Fibroblast of skin of left quadriceps (primary cell): Measurements from ENCODE around the gene AGAP1.
A peak's percentile ranks its signal among the peaks of the same experiment; 100 is the strongest.
"Not testable (repeated sequence)": the region's sequence is repeated elsewhere in the genome, so short reads cannot be mapped to it uniquely, and the experiment has no call there.

ENCODE experiments used
- DNase-seq, 2 experiments: peaks; one replicate each; pipeline ENCODE4 v3.0.0-alpha.2; 2013; ENCODE audit warnings: low read depth in 2 of 2

AGAP1 gene

DNA sequence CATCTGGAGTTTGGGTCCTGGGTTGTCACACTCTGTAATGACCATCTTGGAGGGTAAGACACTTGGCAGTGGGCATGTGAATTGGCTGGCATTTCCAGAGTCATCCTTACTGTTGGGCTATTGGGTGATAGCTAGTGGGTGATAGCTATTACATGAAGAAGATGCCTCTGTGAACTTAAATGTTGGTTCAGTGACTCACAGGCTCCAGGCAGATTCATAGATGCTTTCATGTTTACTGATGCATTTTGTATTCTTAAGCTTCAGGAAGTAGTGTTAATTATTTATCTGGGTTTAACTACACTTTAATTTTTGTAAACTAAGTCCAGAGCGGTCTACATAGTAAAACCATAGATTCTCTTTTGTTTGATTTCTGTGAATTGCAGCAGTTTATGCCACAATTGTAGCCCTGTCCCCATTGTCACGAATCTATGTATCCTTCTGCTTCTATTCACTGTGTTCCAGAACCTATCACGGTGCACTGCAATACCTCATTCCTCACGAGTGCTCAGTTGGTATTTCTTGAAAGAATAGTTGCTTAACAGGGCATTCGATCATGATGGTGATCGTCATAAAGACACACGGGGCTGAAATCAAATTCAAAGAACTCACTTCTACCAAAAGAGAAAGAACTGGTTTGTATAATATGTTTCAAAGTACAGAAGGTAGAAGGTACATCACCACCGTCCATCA, 594.7 kb downstream of the AGAP1 start:
- DNase-seq: no peak

GRCh38 chr2:236089271-236090026, 595.6 kb downstream of the AGAP1 start:
- peak; percentile 42 for DNase-seq

GRCh38 chr2:236090027-236090382, 596.2 kb downstream of the AGAP1 start:
- no peak for DNase-seq

DNA sequence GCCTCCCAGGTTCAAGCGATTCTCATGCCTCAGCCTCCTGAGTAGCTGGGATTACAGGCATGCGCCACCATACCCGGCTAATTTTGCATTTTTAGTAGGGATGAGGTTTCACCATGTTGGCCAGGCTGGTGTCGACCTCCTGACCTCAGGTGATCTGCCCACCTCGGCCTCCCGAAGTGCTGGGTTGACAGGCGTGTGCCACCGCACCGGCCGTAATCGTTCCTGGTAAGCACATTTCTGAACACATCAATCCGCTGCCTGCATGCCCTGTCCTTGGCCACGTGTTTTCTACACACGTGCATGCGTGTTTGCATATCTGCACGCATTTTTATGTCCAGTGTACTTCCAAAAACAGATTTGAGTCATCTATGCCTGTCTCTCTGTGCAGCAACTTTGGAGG, 597.0 kb downstream of the AGAP1 start:
- not testable (repeated sequence) for DNase-seq

DNA sequence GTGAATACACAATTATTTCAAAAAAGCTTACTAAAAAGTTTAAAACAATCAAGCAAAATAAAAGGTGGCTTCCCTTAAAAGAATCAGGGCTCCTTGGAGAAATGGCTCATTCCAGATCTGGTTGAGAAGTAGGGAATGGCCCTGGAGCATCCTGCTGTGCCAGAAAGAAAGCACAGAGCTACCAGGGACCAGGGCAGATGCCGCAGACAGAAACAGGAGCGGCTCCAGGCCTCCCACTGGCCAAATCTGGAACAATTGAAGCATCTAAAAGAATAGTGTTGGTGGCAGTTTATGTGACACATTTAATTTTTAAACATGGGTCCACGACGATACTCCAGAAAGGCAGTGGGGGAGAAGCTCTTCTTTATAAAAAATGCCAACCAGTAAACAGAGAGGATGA, 598.9 kb downstream of the AGAP1 start:
- DNase-seq: no peak

GRCh38 chr2:236093134-236093533, 599.3 kb downstream of the AGAP1 start:
- DNase-seq: no peak

- no peak for DNase-seq
Observed at GRCh38 chr2:236095504-236095903, 601.7 kb downstream of the AGAP1 start.

- no peak for DNase-seq
Observed at GRCh38 chr2:236101311-236101950, 607.6 kb downstream of the AGAP1 start.

- DNase-seq: no peak
Observed at GRCh38 chr2:236102971-236103370, 609.1 kb downstream of the AGAP1 start.

GRCh38 chr2:236103981-236104380, 610.1 kb downstream of the AGAP1 start:
- no peak for DNase-seq

- no peak for DNase-seq
Observed at GRCh38 chr2:236105955-236106607, 612.2 kb downstream of the AGAP1 start.

DNA sequence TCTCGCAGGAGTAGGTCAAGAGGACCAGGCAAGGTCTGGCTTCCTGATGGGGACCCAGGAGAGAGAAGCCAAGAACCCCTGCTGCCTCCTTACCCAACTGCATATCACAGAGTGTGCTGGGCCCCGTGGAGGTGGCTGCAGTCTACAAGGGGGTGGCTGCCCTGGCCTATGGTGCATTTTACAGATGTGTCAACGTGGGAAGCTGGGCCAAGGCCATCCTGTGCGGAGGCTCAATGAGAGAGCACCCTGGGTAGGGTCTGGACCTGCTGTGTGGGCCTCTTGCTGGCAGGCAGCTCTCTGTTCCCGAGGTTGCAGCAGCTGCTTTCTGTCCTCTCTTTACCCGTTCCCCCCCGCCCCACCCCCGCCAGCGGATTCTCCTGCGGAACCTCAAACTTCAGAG, 612.9 kb downstream of the AGAP1 start:
- no peak for DNase-seq

DNA sequence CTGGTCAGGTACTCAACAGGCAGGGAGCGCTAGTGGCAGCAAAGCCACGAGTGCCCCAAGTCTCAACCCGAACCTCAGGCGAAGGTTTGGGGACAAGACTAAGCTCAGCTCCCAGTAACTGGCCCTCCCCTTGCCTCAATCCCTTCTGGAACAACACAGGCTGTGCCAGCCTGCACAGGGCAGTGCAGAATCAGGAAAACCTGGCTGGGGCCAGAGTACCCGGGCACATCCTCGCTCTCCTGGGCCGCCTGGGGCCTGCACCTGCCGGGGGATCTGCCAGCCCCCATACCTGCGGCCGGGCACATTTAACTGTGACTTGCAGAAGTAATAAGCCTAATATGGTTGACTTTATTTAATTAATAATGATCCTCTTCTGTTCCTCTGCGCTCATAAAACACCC, 613.7 kb downstream of the AGAP1 start:
- DNase-seq: no peak

DNA sequence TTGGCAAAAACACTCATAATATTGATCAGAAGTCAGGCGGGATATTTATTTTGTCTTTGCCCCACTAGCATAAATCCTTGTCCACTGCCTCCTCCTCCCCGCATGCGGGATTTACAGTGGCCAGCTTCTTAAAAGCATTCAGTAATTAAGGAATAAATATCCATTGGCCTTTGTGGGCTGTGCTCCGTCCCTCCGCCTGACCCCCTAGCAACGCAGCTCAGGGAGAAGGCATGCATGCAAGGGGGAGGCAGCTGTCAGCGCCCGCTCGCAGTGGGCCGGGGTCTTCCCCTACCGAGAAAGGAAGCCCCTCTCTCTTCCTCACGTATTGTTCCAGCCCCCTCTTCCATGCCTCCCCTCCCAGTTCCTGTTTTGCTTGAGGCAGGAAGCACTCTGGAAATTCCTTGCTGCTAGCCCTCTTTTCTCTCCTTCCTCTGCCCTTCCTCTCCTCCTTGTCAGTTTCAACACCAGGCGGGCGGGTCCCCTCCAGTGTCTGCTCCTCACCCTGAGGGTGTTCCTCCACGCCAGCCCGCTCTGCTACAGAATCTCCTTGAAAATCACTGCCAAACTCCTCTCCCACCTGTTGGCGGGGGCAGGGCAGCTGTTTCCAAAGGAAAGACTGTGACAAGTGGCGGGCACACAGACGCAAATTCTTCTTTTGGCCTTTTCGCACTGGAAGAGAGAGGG, 614.2 kb downstream of the AGAP1 start:
- no peak for DNase-seq

GRCh38 chr2:236109061-236109460, 615.2 kb downstream of the AGAP1 start:
- no peak for DNase-seq

DNA sequence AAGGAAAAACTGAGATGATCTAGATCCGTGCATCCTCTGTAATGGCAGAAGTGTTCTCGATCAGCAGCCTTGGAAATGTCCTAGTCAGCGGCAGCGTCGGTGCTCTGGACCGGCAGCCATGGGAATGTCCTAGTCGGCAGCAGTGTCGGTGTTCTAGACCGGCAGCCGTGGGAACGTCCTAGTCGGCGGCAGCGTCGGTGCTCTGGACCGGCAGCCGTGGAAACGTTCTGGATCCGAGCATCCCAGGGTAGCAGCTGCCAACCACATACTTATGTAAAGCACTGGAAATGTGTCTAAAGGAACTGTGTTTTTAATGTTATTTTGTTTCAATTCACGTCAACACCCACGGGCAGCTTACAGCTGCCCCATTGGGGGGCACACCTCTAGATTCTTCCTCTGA, 615.6 kb downstream of the AGAP1 start:
- no peak for DNase-seq

- no peak for DNase-seq
Observed at GRCh38 chr2:236112466-236112865, 618.6 kb downstream of the AGAP1 start.

DNA sequence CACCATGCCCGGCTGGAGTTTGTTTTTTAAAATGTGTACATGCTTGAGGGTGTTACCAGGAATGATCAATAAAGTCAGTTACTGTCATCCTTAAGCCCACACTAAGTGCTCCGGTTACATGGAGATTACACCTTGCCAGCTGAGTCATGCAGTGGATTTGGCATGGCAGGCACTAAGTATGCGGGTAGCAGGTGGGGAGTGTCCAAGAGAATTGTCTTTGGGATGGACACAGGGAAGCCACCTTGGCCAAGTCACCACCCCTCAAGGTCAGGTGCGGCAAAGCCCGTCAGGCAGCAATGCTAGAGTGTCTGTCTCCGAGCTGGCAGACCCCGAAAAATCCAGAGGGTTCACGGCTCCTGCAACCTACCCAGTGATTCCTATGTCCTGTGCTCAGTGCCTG, 619.6 kb downstream of the AGAP1 start:
- no peak for DNase-seq

DNA sequence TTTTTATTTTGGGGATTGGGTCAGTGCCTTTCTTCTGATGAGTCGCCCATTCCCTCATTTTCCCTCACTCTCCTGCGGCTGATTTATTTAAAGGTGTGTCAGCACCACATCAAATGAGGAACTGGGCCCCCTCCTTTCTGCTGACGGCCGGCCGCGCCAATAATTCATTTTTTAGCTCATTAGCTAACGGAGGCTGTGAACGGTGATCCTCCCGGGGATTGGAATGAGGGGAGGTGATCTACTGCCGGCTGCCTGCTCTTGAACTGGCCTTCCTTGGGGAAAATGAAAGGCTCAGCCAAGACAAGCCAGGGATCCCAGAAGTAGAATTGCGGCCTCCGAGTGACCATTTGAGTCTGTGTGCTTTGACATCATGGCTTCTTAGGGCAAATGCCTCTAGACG, 620.1 kb downstream of the AGAP1 start:
- no peak for DNase-seq

- DNase-seq: no peak
Observed at GRCh38 chr2:236114959-236115358, 621.1 kb downstream of the AGAP1 start.

GRCh38 chr2:236117401-236117800, 623.6 kb downstream of the AGAP1 start:
- DNase-seq: peak; percentile 38 to 47

GRCh38 chr2:236117861-236118269, 624.0 kb downstream of the AGAP1 start:
- no peak for DNase-seq
